ENCODE measurements around the gene RAB3IP. TPM values are rescaled to one million over a fixed set of nuclear protein-coding genes. Genes with fewer than 3 reads are reported as not detected.

The RAB3IP gene
- total RNA-seq, 1 donor from 2014 or later, result 16.5 TPM

DNA sequence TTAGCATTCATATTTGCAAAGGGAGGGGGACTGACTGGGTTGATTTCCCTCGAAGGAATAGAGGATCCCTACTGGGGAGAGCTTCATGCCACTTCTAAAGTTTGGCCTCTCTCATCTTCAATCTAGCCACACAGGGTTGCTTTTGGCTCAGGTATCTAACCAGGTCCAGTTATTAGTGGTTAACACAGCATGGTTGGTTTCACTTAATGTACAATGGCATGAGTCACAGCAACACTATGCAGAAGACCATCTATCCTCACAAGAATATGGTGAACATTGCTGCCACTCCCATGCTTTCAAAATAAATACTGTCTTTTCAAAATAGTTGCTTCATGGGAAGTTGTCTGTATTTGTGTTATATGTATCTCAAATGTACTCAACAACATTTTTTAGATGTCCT is 6.6 kb upstream of the RAB3IP start:
- Mint-ChIP-seq H3K4me3 (ENCODE audit: unreplicated experiment) (no peak overlapping the region), H3K9me3 (ENCODE audit: unreplicated experiment) (no peaks in the 10 kb centered on the region), H3K27me3 (ENCODE audit: unreplicated experiment) (peaks cover 4% of the 10 kb centered on the region)

DNA sequence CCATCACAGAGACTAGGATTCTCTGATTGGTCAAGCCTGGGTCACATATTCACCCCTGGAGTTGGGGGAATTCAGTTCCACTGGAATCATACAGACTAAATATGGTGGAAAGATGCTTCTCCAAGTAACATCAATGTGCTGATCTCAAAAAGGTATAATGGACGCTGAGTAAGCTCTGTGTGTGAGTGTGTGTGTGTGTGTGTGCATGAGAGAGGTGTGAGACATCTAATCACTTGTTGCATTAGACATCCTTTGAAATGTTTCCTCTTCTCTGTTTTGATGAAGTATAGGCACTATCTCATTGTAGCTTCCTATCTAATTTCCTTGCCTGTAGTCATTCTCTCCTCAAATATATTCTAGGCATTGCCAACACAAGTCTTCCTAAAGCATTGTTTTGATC is 5.0 kb upstream of the RAB3IP start:
- H3K4me1 Mint-ChIP-seq (ENCODE audit: unreplicated experiment), result no peaks in the 10 kb centered on the region

More for the DNA sequence above, 6.6 kb upstream of the RAB3IP start:
- Mint-ChIP-seq H3K4me1 (ENCODE audit: unreplicated experiment) (no peaks in the 10 kb centered on the region), H3K36me3 (ENCODE audit: unreplicated experiment) (no peaks in the 10 kb centered on the region), H3K27ac (ENCODE audit: unreplicated experiment) (no peak overlapping the region)
- TF ChIP-seq, protein P1, sequence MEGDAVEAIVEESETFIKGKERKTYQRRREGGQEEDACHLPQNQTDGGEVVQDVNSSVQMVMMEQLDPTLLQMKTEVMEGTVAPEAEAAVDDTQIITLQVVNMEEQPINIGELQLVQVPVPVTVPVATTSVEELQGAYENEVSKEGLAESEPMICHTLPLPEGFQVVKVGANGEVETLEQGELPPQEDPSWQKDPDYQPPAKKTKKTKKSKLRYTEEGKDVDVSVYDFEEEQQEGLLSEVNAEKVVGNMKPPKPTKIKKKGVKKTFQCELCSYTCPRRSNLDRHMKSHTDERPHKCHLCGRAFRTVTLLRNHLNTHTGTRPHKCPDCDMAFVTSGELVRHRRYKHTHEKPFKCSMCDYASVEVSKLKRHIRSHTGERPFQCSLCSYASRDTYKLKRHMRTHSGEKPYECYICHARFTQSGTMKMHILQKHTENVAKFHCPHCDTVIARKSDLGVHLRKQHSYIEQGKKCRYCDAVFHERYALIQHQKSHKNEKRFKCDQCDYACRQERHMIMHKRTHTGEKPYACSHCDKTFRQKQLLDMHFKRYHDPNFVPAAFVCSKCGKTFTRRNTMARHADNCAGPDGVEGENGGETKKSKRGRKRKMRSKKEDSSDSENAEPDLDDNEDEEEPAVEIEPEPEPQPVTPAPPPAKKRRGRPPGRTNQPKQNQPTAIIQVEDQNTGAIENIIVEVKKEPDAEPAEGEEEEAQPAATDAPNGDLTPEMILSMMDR (IDR thresholded peaks at IDR 0.05), result no peak
- DNase-seq (ENCODE audit: extremely low spot score, unreplicated experiment), result no peak

DNA sequence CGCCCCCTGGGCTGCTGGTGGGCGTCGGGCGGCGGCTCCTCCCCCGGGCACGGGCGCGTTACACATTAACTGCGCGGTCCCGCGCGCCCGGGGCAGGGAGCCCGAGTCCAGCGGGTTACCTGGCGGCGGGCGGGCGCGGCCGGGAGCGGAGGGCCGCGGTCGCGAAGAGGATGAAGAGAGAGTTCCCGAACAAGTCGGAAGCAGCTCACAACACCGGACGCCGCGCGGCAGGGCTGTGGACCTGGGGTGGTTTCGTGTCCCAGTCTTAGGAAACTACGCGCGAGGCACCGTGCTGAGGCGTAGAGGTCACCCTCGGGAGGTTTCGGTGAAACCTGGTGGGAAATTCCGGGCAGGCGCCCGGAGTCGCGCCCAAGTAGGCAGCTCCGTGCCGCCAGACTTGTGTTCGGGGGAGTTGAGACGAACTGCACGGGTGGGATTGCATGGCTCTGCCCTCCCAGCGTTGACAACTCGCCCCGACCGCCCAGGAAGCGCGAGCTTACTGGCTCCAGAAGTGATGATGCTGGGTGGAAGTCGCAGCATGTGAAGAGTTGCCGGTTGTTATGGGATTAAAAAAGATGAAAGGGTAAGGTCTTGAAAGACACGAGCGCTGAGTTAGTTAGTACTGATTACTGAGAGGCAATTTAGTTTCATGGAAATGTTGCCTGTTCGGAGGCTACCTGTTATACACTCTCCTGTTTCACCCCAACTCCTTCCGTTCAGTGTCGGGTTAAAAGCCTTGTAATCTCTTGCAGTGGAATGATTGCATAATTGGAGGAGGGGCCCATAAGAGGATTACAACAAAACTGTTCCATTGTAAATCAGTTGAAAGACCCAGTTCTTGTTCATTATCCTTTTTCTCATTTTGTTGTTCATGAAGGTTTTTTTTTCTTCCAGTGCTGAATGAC is 879 bp downstream of the RAB3IP start:
- H3K4me3 Mint-ChIP-seq (ENCODE audit: unreplicated experiment), result peak overlapping the region; percentile 86
- TF ChIP-seq, protein P1 (IDR thresholded peaks at IDR 0.05), result no peak
- peaks cover 10% of the 10 kb centered on the region for H3K4me1 Mint-ChIP-seq (ENCODE audit: unreplicated experiment)
- peaks cover 4% of the 10 kb centered on the region for H3K27me3 Mint-ChIP-seq (ENCODE audit: unreplicated experiment)
- no peaks in the 10 kb centered on the region for H3K36me3 Mint-ChIP-seq (ENCODE audit: unreplicated experiment)
- no peaks in the 10 kb centered on the region for H3K9me3 Mint-ChIP-seq (ENCODE audit: unreplicated experiment)
- H3K27ac Mint-ChIP-seq (ENCODE audit: unreplicated experiment), result peak overlapping the region; percentile 48
- DNase-seq (ENCODE audit: extremely low spot score, unreplicated experiment), result peak; percentile 84

More for the DNA sequence above, 5.0 kb upstream of the RAB3IP start:
- no peak for DNase-seq (ENCODE audit: extremely low spot score, unreplicated experiment)
- Mint-ChIP-seq H3K27ac (ENCODE audit: unreplicated experiment) (no peak overlapping the region), H3K4me3 (ENCODE audit: unreplicated experiment) (no peak overlapping the region), H3K36me3 (ENCODE audit: unreplicated experiment) (no peaks in the 10 kb centered on the region), H3K9me3 (ENCODE audit: unreplicated experiment) (no peaks in the 10 kb centered on the region), H3K27me3 (ENCODE audit: unreplicated experiment) (peaks cover 4% of the 10 kb centered on the region)
- TF ChIP-seq, protein P1 (IDR thresholded peaks at IDR 0.05), result no peak

DNA sequence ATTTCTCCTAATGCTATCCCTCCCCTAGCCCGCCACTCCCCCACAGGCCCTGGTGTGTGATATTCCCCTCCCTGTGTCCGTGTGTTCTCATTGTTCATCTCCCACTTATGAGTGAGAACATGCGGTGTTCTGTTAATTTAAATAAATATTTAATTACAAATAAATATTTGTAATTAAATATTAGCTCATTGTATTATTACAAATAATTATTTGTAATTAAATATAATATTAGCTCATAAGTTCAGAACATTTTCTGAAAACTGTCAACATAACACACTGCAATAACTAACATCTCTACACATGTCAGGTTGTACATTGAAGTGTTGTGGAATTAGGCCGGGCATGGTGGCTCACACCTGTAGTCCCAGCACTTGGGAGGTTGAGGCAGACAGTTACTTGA is 5.4 kb downstream of the RAB3IP start:
- Mint-ChIP-seq H3K4me1 (ENCODE audit: unreplicated experiment) (peaks cover 10% of the 10 kb centered on the region), H3K27me3 (ENCODE audit: unreplicated experiment) (no peaks in the 10 kb centered on the region), H3K36me3 (ENCODE audit: unreplicated experiment) (no peaks in the 10 kb centered on the region), H3K4me3 (ENCODE audit: unreplicated experiment) (no peak overlapping the region), H3K9me3 (ENCODE audit: unreplicated experiment) (no peaks in the 10 kb centered on the region), H3K27ac (ENCODE audit: unreplicated experiment) (no peak overlapping the region)
- DNase-seq (ENCODE audit: extremely low spot score, unreplicated experiment), result no peak
- TF ChIP-seq, protein P1 (IDR thresholded peaks at IDR 0.05), result no peak

DNA sequence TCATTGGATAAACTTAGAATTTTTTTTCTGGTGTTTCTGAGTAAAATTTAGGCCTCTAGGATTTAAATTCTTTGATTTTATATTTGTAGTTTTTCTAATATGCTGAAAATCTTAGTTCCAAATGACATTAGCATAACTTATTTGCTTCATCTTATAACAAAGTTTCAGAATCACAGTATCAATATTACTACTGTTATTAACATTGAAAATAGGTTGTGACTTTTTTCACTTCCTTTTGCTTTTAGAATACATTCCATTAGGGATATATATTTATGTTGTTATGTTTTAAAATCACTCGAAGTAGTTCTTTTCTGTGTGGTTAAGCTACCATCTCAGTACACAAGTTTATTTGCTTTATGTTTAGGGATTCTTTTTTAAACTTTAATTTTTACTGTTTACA is 12.8 kb downstream of the RAB3IP start:
- no peak for DNase-seq (ENCODE audit: extremely low spot score, unreplicated experiment)
- H3K36me3 Mint-ChIP-seq (ENCODE audit: unreplicated experiment), result peaks cover 7% of the 10 kb centered on the region
- H3K27me3 Mint-ChIP-seq (ENCODE audit: unreplicated experiment), result no peaks in the 10 kb centered on the region
- H3K27ac Mint-ChIP-seq (ENCODE audit: unreplicated experiment), result no peak overlapping the region
- TF ChIP-seq, protein P1 (IDR thresholded peaks at IDR 0.05), result no peak
- H3K4me3 Mint-ChIP-seq (ENCODE audit: unreplicated experiment), result no peak overlapping the region
- no peaks in the 10 kb centered on the region for H3K4me1 Mint-ChIP-seq (ENCODE audit: unreplicated experiment)
- H3K9me3 Mint-ChIP-seq (ENCODE audit: unreplicated experiment), result peaks cover 5% of the 10 kb centered on the region
